Motor neuron (in vitro differentiated cells): Measurements from ENCODE around the gene CCDC197. TPM values are rescaled to one million over a fixed set of nuclear protein-coding genes. Genes with fewer than 3 reads are reported as not detected.
A peak's percentile ranks its signal among the peaks of the same experiment; 100 is the strongest.

Experiments used
- ATAC-seq, 8 experiments: fragments of 200-7000 bp; cut with Tn5 transposase; replicated peaks in 6 of 8; 2 replicates each; pipeline ENCODE4 v1.8.0; 2021; ENCODE audit warnings: mild to moderate bottlenecking in 8 of 8, moderate library complexity in 8 of 8
- H3K27ac ChIP-seq, 2 donors: fragments of 250-450 bp; sonication (Bioruptor Pico); 2 replicates each; pipeline ENCODE4 v1.9.0; 2021; ENCODE audit warnings: antibody characterized with exemption in 2 of 2, mild to moderate bottlenecking in 2 of 2, moderate library complexity in 1 of 2
- H3K4me1 ChIP-seq, 2 donors: fragments of 250-450 bp; sonication (Bioruptor Pico); replicated peaks in 1 of 2; 2 replicates each; pipeline ENCODE4 v1.6.1; 2021; ENCODE audit warnings: antibody characterized with exemption in 2 of 2, mild to moderate bottlenecking in 2 of 2, moderate library complexity in 1 of 2
- H3K4me3 ChIP-seq, 5 donors: fragments of 250-450 bp; sonication (Bioruptor Pico); 2 replicates each; pipeline ENCODE4 v1.9.0; 2021; ENCODE audit warnings: antibody characterized with exemption in 5 of 5, mild to moderate bottlenecking in 5 of 5, moderate library complexity in 4 of 5
- WGBS, 10 experiments: fragments of 450-650 bp; shearing (Covaris generic); methylation state at CpG; one replicate each; pipeline ENCODE4 v1.0.0; 2022; 5-methylcytosine and 5-hydroxymethylcytosine counted together
- in situ Hi-C, 9 experiments: fragments of 400-800 bp; cut with MboI; loops; one replicate each; pipeline ENCODE4 v1.15.0; 2021; ENCODE audit warnings: low sequenced_read_pairs in 9 of 9, low pct_unique_long_range_greater_than_20kb in 2 of 9; ENCODE audit not compliant: unreplicated experiment in 9 of 9
- total RNA-seq, 8 experiments: library from RNA; unstranded; fragments of 300-600 nt; gene quantifications; 2 replicates each; pipeline versions ENCODE4 v1.2.3 to v1.2.4, GENCODE V29; 2022

Gene CCDC197
- total RNA-seq, 8 experiments from 2014 or later, result 0.08 to 0.66 TPM; not detected in 6

- Histone ChIP-seq H3K27ac (no peak overlapping the region), H3K4me1 (peaks cover 9 to 12% of the 10 kb centered on the region in 2 donors), H3K4me3 (no peak overlapping the region)
- in situ Hi-C loops, result no loop called here
- ATAC-seq, result no peak
- 80 to 100% (median 97%) methylated on average over 1 to 9 of the region's 14 CpGs; no CpG with 5 or more reads in 3 of the 10 experiments for WGBS, 10 experiments
Observed at GRCh38 chr14:94027566-94028449, 30.7 kb downstream of the CCDC197 start.

GRCh38 chr14:94028450-94028826, 31.3 kb downstream of the CCDC197 start:
- ATAC-seq, result no peak
- H3K27ac ChIP-seq, result no peak overlapping the region
- H3K4me3 ChIP-seq, result no peak overlapping the region
- in situ Hi-C loops, result no loop called here
- H3K4me1 ChIP-seq, result peaks cover 9 to 10% of the 10 kb centered on the region in 2 donors
- 60 to 93% (median 87%) methylated on average over 1 to 4 of the region's 4 CpGs; no CpG with 5 or more reads in 6 of the 10 experiments for WGBS, 10 experiments

- ATAC-seq, result no peak
- Histone ChIP-seq H3K4me1 (peaks cover 9 to 10% of the 10 kb centered on the region in 2 donors), H3K4me3 (no peak overlapping the region), H3K27ac (no peak overlapping the region)
- in situ Hi-C loops, result no loop called here
- 86 to 88% methylated on average over 3 to 4 of the region's 4 CpGs; no CpG with 5 or more reads in 8 of the 10 experiments for WGBS, 10 experiments
Observed at GRCh38 chr14:94029265-94029664, 32.2 kb downstream of the CCDC197 start.

GRCh38 chr14:94029671-94030203, 32.6 kb downstream of the CCDC197 start:
- in situ Hi-C loops, result no loop called here
- Histone ChIP-seq H3K4me1 (peaks cover 9 to 10% of the 10 kb centered on the region in 2 donors), H3K4me3 (no peak overlapping the region), H3K27ac (no peak overlapping the region)
- 80 to 100% (median 91%) methylated on average over 1 to 4 of the region's 7 CpGs; no CpG with 5 or more reads in 4 of the 10 experiments for WGBS, 10 experiments
- ATAC-seq, result no peak

- no peak overlapping the region for H3K27ac ChIP-seq
- in situ Hi-C loops, result no loop called here
- 75 to 96% (median 90%) methylated on average over 2 to 9 of the region's 14 CpGs; no CpG with 5 or more reads in 4 of the 10 experiments for WGBS, 10 experiments
- peaks cover 9 to 10% of the 10 kb centered on the region in 2 donors for H3K4me1 ChIP-seq
- no peak for ATAC-seq
- H3K4me3 ChIP-seq, result no peak overlapping the region
Observed at GRCh38 chr14:94030571-94030970, 33.5 kb downstream of the CCDC197 start.

GRCh38 chr14:94031161-94031882, 34.2 kb downstream of the CCDC197 start:
- WGBS, 10 experiments, result 60 to 100% (median 83%) methylated on average over 1 to 7 of the region's 8 CpGs; no CpG with 5 or more reads in 3 of the 10 experiments
- Histone ChIP-seq H3K4me3 (no peak overlapping the region), H3K4me1 (peaks cover 6% of the 10 kb centered on the region in 2 donors), H3K27ac (peak overlapping the region in 1 of 2 donors; percentile 14)
- peak in 1 of 8 experiments; percentile 21 for ATAC-seq
- in situ Hi-C loops, result no loop called here

- Histone ChIP-seq H3K4me3 (no peak overlapping the region), H3K4me1 (peaks cover 6% of the 10 kb centered on the region in 2 donors), H3K27ac (peak overlapping the region in 1 of 2 donors; percentile 14)
- 0 to 100% (median 81%) methylated on average over 1 to 6 of the region's 7 CpGs; no CpG with 5 or more reads in 2 of the 10 experiments for WGBS, 10 experiments
- peak in 2 of 8 experiments; percentile 21 to 50 for ATAC-seq
- in situ Hi-C loops, result no loop called here
Observed at GRCh38 chr14:94031883-94032279, 34.8 kb downstream of the CCDC197 start.

GRCh38 chr14:94034886-94035285, 37.8 kb downstream of the CCDC197 start:
- no peak overlapping the region for H3K4me3 ChIP-seq
- no peak overlapping the region for H3K27ac ChIP-seq
- H3K4me1 ChIP-seq, result peaks cover 6% of the 10 kb centered on the region in 2 donors
- WGBS, 10 experiments, result 76 to 100% (median 92%) methylated on average over 1 to 3 of the region's 3 CpGs; no CpG with 5 or more reads in 2 of the 10 experiments
- in situ Hi-C loops, result no loop called here
- ATAC-seq, result no peak

- in situ Hi-C loops, result no loop called here
Observed at GRCh38 chr14:94036313-94037167, 39.4 kb downstream of the CCDC197 start.

GRCh38 chr14:94037954-94038353, 40.9 kb downstream of the CCDC197 start:
- Histone ChIP-seq H3K4me3 (no peak overlapping the region), H3K4me1 (no peaks in the 10 kb centered on the region), H3K27ac (no peak overlapping the region)
- no peak for ATAC-seq
- 0 to 89% (median 80%) methylated on average over 1 to 7 of the region's 9 CpGs; no CpG with 5 or more reads in 5 of the 10 experiments for WGBS, 10 experiments
- in situ Hi-C loops, result no loop called here

More at GRCh38 chr14:94036313-94037167, 39.4 kb downstream of the CCDC197 start:
- ATAC-seq, result peak; percentile 72 to 97 (median 84)
- H3K4me1 ChIP-seq, result peaks cover 2% of the 10 kb centered on the region in 2 donors
- H3K4me3 ChIP-seq, result no peak overlapping the region
- no peak overlapping the region for H3K27ac ChIP-seq
- whole genome bisulfite sequencing, 10 experiments, result 0 to 69% (median 43%) methylated on average over 1 to 11 of the region's 12 CpGs

GRCh38 chr14:94038510-94038909, 41.4 kb downstream of the CCDC197 start:
- WGBS, 10 experiments, result 100% methylated on average over 1 of the region's 7 CpGs; no CpG with 5 or more reads in 9 of the 10 experiments
- Histone ChIP-seq H3K4me1 (no peaks in the 10 kb centered on the region), H3K4me3 (no peak overlapping the region), H3K27ac (no peak overlapping the region)
- in situ Hi-C loops, result no loop called here
- ATAC-seq, result no peak

GRCh38 chr14:94038921-94039629, 42.0 kb downstream of the CCDC197 start:
- ATAC-seq, result no peak
- H3K27ac ChIP-seq, result no peak overlapping the region
- 80 to 100% (median 94%) methylated on average over 1 to 8 of the region's 11 CpGs; no CpG with 5 or more reads in 5 of the 10 experiments for WGBS, 10 experiments
- H3K4me1 ChIP-seq, result no peaks in the 10 kb centered on the region
- no peak overlapping the region for H3K4me3 ChIP-seq
- in situ Hi-C loops, result no loop called here
